Measurements from ENCODE around the gene DLX4.

DLX4 gene, protein sequence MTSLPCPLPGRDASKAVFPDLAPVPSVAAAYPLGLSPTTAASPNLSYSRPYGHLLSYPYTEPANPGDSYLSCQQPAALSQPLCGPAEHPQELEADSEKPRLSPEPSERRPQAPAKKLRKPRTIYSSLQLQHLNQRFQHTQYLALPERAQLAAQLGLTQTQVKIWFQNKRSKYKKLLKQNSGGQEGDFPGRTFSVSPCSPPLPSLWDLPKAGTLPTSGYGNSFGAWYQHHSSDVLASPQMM

DNA sequence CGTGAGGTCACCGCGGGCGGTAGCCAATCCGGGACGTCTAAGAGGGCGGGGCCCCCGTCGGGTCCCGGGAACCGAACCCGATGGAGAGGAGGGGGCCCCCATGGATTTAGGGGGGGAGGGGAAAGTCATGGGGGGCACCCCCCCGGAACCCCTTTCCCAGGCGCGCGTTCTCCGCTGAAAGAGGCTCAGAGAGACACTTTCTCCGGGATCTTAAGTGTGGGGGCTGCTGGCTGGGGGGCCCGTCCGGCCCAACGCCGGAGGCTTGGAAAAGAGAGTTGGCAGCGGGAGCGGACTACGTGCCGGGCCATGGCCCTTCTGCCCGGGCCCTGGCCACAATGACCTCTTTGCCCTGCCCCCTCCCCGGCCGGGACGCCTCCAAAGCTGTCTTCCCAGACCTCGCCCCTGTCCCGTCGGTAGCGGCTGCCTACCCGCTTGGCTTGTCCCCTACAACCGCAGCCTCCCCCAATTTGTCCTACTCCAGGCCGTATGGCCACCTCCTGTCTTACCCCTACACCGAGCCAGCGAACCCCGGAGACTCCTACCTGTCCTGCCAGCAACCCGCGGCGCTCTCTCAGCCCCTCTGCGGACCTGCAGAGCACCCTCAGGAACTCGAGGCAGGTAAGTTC is at the start of gene DLX4:
Gene DLX4, plus strand, starts transcription at position 57 of the 626 bp plus-strand sequence. Its CDS starts 279 bp downstream, at position 336.
- Histone ChIP-seq H3K27me3 (ENCODE audit: low read depth) (peaks cover 17% of the 10 kb centered on the region), H3K4me1 (peaks cover 6% of the 10 kb centered on the region), H3K4me3 (peak within 1 kb of the TSS; percentile 58), H3K36me3 (replicated peaks) (no peaks in the 10 kb centered on the region), H3K9me3 (no peaks in the 10 kb centered on the region)
- in situ Hi-C loops (cut with MboI; ENCODE audit: low sequenced_read_pairs), result no loop called here
- DNase-seq (ENCODE audit: low spot score in 2 of 2), result peak in 1 of 2 experiments; percentile 40

DNA sequence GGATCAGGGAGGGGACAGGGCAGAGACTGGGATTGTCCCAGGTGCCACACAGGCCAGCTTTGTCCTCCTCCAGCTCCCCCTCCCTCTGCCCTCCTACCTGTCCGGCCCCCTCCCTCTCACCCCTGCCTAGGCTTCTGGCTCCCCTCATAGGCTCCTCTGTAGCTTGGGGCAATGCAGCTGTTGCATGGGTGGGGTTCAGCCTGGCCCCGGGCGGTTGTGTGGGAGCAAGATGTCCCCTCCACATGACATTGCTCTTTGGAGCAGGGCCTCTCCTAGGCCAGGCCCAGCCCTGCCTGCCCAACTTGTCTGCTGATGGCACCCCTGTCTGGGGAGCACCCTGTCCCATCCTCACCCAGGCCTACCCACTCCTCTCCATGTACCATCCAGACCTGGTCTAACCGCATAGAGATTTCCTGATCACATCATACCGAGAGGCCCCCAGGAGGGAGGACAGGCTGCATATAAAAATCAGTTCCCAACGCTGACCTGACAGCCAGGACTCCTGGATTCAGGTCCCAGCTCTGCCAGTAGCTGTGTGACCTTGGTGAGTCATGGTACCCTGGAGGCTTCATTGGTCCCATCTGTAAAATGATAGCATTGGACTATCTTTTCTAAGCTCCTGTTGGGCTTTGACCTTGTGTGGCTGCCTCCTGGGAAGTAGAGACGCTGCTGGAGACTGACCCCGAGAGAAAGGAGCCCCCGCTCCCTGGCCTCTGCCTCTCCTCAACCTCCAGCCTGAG is 48.8 kb upstream of the DLX4 start:
- no peaks in the 10 kb centered on the region for H3K9me3 ChIP-seq
- no peak overlapping the region for H3K4me3 ChIP-seq
- H3K36me3 ChIP-seq (replicated peaks), result no peaks in the 10 kb centered on the region
- DNase-seq (ENCODE audit: low spot score in 2 of 2), result no peak
- H3K27me3 ChIP-seq (ENCODE audit: low read depth), result peaks cover 22% of the 10 kb centered on the region
- in situ Hi-C loops (cut with MboI; ENCODE audit: low sequenced_read_pairs), result no loop called here
- no peaks in the 10 kb centered on the region for H3K4me1 ChIP-seq

DNA sequence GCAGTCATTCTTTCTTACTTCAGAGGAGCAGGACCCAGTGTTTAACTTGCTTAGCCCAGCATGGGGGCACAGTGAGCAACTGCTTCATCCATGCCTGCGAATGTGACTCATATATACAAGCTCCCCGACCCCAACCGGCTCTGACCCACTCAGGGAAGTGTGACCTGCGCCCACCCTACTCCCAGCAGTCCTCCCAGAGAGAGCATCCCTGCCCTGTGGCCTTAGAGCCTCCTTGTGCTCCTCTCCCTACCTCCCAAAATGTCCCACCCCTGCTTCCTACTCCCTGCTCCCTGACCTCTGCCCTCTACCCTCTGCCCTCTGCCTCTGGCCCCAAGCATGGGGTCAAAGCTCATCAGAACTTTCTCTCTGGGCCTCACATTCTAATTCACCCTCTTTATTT is 46.9 kb upstream of the DLX4 start:
- Histone ChIP-seq H3K36me3 (replicated peaks) (no peaks in the 10 kb centered on the region), H3K27me3 (ENCODE audit: low read depth) (peaks cover 7% of the 10 kb centered on the region), H3K4me1 (no peaks in the 10 kb centered on the region), H3K4me3 (no peak overlapping the region), H3K9me3 (no peaks in the 10 kb centered on the region)
- in situ Hi-C loops (cut with MboI; ENCODE audit: low sequenced_read_pairs), result no loop called here
- DNase-seq (ENCODE audit: low spot score in 2 of 2), result no peak

DNA sequence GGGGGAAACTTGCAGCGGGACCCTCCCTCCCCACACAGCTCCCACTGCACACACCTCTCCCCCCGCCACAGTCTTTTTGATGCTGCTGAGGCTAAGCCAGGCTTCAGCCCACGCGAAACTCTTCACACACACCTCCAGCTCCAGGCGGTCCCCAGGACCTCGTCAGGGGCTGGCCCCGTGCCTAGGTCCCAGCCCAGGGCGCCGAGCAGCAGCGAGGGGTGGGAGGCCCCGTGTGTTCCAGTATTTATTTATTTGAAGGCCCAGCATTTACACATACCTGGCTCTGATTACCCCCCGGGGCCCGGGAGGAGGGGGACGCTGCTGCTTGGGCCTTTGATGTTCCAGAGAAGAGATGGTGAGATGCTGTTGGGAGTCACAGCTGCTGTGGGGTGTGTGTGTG is 44.9 kb upstream of the DLX4 start:
- no peaks in the 10 kb centered on the region for H3K9me3 ChIP-seq
- peaks cover 7% of the 10 kb centered on the region; the same call in 1 of the 2 replicates for H3K27me3 ChIP-seq (ENCODE audit: low read depth)
- H3K4me1 ChIP-seq, result no peaks in the 10 kb centered on the region
- no peak for DNase-seq (ENCODE audit: low spot score in 2 of 2)
- H3K4me3 ChIP-seq, result no peak overlapping the region
- no peaks in the 10 kb centered on the region for H3K36me3 ChIP-seq (replicated peaks)
- in situ Hi-C loops (cut with MboI; ENCODE audit: low sequenced_read_pairs), result no loop called here

DNA sequence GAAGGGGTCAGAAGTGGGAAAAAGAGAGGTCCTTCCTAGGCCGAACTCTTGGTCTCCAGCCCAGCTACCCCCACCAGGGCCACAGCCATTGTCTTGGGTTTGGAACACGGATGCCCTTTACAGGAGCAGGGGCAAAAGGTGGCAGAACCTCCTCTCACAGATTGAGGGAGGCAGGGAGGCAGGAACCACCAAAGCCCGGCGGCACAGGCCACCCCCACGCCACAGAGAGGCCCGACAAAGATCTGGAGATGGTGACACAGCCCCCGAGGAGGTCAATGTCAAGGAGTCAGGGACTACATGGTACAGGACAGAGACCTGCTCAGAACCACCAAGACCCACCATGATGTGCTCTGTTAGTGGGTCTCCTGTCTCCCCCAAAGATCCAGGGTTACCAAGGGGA is 44.4 kb upstream of the DLX4 start:
- H3K4me1 ChIP-seq, result no peaks in the 10 kb centered on the region
- no peak overlapping the region for H3K4me3 ChIP-seq
- in situ Hi-C loops (cut with MboI; ENCODE audit: low sequenced_read_pairs), result no loop called here
- H3K9me3 ChIP-seq, result no peaks in the 10 kb centered on the region
- H3K27me3 ChIP-seq (ENCODE audit: low read depth), result peaks cover 7% of the 10 kb centered on the region; the same call in 1 of the 2 replicates
- DNase-seq (ENCODE audit: low spot score in 2 of 2), result no peak
- H3K36me3 ChIP-seq (replicated peaks), result no peaks in the 10 kb centered on the region

DNA sequence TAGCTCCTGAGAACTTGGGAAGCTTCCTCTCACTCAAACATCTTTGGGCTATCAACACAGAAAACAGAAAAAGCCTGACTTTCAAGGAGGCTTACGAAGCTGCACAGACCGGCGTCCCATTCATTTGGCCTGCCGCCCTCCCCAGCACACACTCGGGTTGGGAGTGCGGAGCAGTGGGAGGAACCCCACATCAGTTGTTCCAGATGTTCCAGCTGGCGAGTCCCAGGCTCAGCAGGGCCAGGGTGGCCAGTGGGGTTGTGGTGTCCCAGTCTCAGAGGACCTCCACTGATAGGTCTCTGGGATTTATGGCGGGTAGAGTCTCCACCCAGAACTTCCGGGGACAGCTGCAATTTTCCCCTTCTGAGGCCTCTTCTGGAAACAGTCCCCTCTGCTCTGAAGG is 43.1 kb upstream of the DLX4 start:
- no peak overlapping the region for H3K4me3 ChIP-seq
- H3K9me3 ChIP-seq, result no peaks in the 10 kb centered on the region
- no peaks in the 10 kb centered on the region for H3K4me1 ChIP-seq
- in situ Hi-C loops (cut with MboI; ENCODE audit: low sequenced_read_pairs), result no loop called here
- H3K27me3 ChIP-seq (ENCODE audit: low read depth), result peaks cover 7% of the 10 kb centered on the region; the same call in 1 of the 2 replicates
- no peak for DNase-seq (ENCODE audit: low spot score in 2 of 2)
- H3K36me3 ChIP-seq (replicated peaks), result no peaks in the 10 kb centered on the region

DNA sequence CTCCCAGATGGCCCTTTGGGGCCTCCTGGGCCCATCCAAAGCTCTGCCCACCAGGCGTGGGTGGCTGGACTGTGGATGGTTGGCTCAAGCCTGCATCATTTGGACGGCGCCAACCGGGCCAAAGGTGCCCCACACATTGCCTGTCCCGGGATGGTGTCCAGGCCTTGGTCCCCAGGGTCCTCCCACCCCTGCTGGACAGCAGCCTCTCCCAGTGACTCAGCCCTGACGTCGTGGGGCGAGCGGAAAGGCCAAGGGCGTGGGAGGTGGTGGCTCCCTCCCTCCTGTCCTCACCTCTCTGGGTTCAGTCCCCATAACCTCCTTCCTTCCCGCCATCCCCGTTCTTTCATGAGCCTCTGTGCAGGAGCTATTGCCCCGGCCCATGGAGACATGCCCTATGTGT is 42.1 kb upstream of the DLX4 start:
- no peaks in the 10 kb centered on the region for H3K4me1 ChIP-seq
- in situ Hi-C loops (cut with MboI; ENCODE audit: low sequenced_read_pairs), result no loop called here
- H3K27me3 ChIP-seq (ENCODE audit: low read depth), result peaks cover 7% of the 10 kb centered on the region; the same call in 1 of the 2 replicates

DNA sequence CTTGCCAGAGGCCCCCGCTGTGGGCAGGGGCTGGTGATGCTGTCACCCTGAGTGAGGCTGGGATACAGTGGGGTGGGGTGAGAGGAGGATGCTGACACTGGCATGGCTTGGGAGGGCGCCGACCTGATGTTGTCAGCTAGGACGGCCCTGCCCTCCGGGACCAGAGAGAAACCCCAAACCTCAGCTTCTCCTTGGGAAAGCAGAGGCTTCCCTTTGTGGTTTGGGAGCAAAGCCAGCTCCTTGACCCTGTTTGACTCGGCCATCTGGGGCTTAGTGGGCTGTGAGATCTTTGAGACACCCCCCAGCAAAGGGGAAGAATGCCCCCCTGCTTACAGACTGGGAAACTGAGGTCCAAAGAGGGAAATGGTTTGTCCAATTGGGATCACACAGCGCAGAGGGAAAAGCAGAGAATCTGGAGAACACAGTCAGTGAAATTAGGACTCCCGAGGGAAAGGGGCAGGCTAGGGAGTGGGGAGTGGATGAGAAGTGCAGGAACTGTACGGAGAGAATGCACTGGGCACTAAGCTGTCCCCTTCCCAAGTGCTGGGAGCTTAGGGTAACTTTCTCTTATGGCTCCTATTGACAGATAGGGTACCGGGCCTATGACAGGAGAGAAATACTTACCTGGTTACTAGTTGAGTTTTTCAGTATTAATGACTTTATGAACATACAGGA is 40.7 kb upstream of the DLX4 start:
- H3K4me3 ChIP-seq, result no peak overlapping the region
- H3K9me3 ChIP-seq, result no peaks in the 10 kb centered on the region
- in situ Hi-C loops (cut with MboI; ENCODE audit: low sequenced_read_pairs), result no loop called here
- H3K27me3 ChIP-seq (ENCODE audit: low read depth), result peaks cover 7% of the 10 kb centered on the region; the same call in 1 of the 2 replicates
- H3K4me1 ChIP-seq, result no peaks in the 10 kb centered on the region
- DNase-seq (ENCODE audit: low spot score in 2 of 2), result no peak
- no peaks in the 10 kb centered on the region for H3K36me3 ChIP-seq (replicated peaks)

More for the DNA sequence above, 42.1 kb upstream of the DLX4 start:
- Histone ChIP-seq H3K36me3 (replicated peaks) (no peaks in the 10 kb centered on the region), H3K9me3 (no peaks in the 10 kb centered on the region), H3K4me3 (no peak overlapping the region)
- no peak for DNase-seq (ENCODE audit: low spot score in 2 of 2)

DNA sequence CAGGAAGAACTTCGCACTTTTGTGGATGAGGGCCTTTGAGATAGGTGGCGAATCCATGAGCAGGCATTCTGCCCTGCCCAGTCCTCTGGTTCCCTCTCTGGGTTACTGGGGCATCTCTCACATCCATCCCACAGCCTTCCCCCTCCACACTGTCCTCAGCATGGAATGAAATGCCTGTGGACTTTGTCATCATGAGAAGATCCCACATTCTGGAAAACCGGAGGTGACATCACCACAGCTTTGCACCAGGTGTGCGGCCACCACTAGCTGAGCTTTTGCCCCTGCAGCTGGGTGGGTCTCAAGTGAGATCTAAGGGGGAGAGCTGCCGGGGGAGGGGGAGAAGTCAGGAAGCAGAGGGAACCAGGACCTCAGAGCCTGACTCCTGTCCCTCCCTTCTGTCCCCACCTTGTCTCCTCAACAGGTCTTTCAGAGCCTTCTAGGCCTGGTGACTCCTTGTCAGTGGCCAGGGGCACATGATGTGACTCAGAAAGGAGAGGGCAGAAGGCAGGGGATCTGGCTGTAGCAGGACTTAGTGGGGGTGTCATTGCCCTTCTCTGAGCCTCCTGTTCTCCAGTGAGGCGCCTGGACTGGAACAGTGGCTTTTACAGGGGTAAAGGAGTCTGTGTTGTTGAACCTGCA is 40.0 kb upstream of the DLX4 start:
- DNase-seq (ENCODE audit: low spot score in 2 of 2), result no peak
- Histone ChIP-seq H3K9me3 (no peaks in the 10 kb centered on the region), H3K4me3 (no peak overlapping the region), H3K36me3 (replicated peaks) (no peaks in the 10 kb centered on the region), H3K27me3 (ENCODE audit: low read depth) (peaks cover 7% of the 10 kb centered on the region; the same call in 1 of the 2 replicates), H3K4me1 (no peaks in the 10 kb centered on the region)
- in situ Hi-C loops (cut with MboI; ENCODE audit: low sequenced_read_pairs), result no loop called here

DNA sequence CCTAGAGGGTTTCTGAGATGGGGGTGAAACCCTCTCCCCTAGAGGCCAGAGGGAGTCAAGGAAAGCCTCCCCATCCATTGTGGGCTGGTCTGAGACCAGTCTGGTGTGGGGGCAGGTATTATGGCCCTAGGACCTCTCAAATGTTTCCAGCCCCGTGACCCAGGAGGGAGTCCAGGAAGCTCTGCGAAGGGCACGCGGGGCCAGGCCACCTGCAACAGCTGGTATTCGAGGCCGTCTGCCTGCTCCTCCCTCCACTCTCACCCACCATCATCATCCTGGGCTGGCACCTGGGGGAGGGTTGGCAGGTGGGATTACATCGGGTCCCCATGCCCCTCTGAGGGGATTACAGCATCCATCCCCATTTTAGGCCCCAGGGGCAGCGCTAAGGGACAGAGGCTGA is 38.1 kb upstream of the DLX4 start:
- no peak for DNase-seq (ENCODE audit: low spot score in 2 of 2)
- Histone ChIP-seq H3K9me3 (no peaks in the 10 kb centered on the region), H3K27me3 (ENCODE audit: low read depth) (no peaks in the 10 kb centered on the region), H3K4me1 (no peaks in the 10 kb centered on the region), H3K4me3 (no peak overlapping the region), H3K36me3 (replicated peaks) (no peaks in the 10 kb centered on the region)
- in situ Hi-C loops (cut with MboI; ENCODE audit: low sequenced_read_pairs), result no loop called here

DNA sequence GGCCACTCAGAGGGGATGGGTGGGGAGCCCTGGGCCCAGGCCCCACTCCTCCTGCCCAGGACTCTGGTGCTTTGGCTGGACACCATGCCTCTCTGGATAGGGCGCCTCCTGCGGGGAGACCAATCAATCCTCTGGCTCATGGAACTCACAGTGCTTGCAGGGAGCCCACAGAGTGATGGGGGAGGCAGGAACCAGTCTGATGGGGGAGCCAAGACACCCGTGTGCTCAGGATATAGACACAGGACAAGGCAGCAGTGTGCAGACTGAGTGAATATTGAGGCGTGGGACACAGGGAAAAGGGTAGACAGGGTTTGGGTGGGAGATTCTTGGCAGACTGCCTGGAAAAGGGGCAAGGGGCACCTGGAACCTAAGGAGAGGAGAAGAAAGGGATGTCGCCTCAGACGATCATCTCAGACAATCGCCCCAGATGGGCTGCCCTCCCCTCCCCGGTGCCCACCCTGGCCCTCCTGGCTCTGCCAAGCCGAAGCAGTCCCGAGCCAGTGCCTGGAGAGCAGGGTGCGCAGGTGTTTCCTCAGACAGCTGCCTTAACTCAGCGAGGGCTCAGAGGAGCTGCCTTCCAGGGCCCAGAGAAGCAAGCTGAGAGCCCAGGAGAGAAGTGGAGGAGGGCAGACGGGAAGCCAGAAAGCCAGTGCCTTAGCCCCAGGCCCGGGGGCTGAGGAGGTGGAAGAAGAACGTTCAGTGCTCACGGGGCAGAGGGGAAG is 37.4 kb upstream of the DLX4 start:
- no peak for DNase-seq (ENCODE audit: low spot score in 2 of 2)

DNA sequence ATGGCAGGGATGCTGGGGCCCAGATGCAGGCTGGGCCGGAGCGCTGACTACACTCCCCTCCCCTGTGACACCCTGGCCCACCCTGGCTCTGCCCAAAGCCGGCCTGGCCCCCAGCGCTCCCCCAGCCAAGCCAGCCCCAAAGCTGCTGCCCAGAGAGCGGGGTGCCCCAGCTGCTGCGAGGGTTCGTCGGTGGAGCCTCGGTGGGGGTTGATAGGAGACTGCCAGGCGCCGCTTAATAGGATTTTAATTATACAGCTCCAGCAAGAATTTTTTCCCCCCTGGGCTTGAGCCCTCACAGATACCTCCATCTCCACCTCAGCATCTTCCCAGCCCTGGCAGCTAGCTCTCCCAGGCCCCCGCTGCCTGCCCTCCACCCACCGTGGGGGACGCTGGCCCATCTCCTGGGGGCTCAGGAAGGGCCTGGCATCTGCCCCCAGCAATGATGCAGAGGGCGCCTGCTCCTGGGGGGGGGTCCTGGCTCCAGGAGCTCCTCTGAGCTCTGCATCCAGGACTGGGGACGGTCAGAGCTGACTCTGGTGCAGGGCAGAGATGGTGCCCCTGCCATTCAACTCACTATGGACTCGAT is 36.8 kb upstream of the DLX4 start:
- Histone ChIP-seq H3K4me1 (no peaks in the 10 kb centered on the region), H3K4me3 (no peak overlapping the region), H3K27me3 (ENCODE audit: low read depth) (no peaks in the 10 kb centered on the region), H3K9me3 (no peaks in the 10 kb centered on the region), H3K36me3 (replicated peaks) (no peaks in the 10 kb centered on the region)
- in situ Hi-C loops (cut with MboI; ENCODE audit: low sequenced_read_pairs), result no loop called here
- no peak for DNase-seq (ENCODE audit: low spot score in 2 of 2)

More for the DNA sequence above, 37.4 kb upstream of the DLX4 start:
- in situ Hi-C loops (cut with MboI; ENCODE audit: low sequenced_read_pairs), result no loop called here
- Histone ChIP-seq H3K9me3 (no peaks in the 10 kb centered on the region), H3K36me3 (replicated peaks) (no peaks in the 10 kb centered on the region), H3K27me3 (ENCODE audit: low read depth) (no peaks in the 10 kb centered on the region), H3K4me1 (no peaks in the 10 kb centered on the region), H3K4me3 (no peak overlapping the region)

All from HAP-1 (cell line).